Effector memory CD4-positive, alpha-beta T cell (primary cell): Measurements from ENCODE around the gene NTRK2.

ENCODE experiments used
- DNase-seq, 3 donors: peaks; one replicate each; pipeline ENCODE4 v3.0.0-alpha.2; 2020
- H3K27ac ChIP-seq: 2 replicates; pipeline ENCODE4 v1.7.0; 2013; ENCODE audit warnings: mild to moderate bottlenecking, low read length, moderate library complexity; ENCODE audit not compliant: insufficient read depth, poor library complexity, severe bottlenecking
- H3K27me3 ChIP-seq: replicated peaks from 2 replicates; pipeline ENCODE4 v1.7.0; 2013; ENCODE audit warnings: mild to moderate bottlenecking, low read length; ENCODE audit not compliant: insufficient read depth, control insufficient read depth, poor library complexity, severe bottlenecking
- H3K36me3 ChIP-seq: 2 replicates; pipeline ENCODE4 v1.7.0; 2013; ENCODE audit warnings: mild to moderate bottlenecking, low read length, moderate library complexity; ENCODE audit not compliant: control insufficient read depth, insufficient read depth
- H3K4me1 ChIP-seq: 2 replicates; pipeline ENCODE4 v1.7.0; 2013; ENCODE audit warnings: low read length, mild to moderate bottlenecking; ENCODE audit not compliant: control insufficient read depth, insufficient read depth, poor library complexity, severe bottlenecking
- H3K4me3 ChIP-seq: 2 replicates; pipeline ENCODE4 v1.7.0; 2013; ENCODE audit warnings: low read length, low read depth, mild to moderate bottlenecking; ENCODE audit not compliant: insufficient read depth, poor library complexity, severe bottlenecking
- H3K9me3 ChIP-seq: 2 replicates; pipeline ENCODE4 v1.7.0; 2013; ENCODE audit warnings: mild to moderate bottlenecking, low read length, moderate library complexity; ENCODE audit not compliant: control insufficient read depth

Gene NTRK2

DNA sequence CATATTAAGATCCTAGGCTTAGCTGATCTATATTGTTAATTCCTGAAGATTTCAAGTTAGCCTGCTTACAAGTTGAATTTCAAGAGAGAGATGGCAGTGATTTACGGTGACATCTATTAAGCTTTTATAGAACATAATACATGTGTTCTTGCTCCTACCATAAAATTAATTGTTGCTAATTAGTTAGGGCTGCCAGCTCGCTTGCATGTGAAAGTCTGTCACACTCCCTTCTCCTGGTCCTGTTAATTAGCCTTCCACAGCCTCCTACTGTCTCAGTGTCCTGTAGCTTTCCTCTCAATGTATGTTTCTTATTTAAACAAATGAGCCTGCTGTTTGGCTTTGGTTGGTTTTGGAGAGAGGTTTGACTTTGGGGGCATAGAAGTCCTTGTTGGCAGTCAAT, 247.2 kb downstream of the NTRK2 start:
- Histone ChIP-seq H3K4me1 (no peaks in the 10 kb centered on the region), H3K36me3 (no peaks in the 10 kb centered on the region), H3K4me3 (no peak overlapping the region), H3K9me3 (no peaks in the 10 kb centered on the region), H3K27me3 (no peaks in the 10 kb centered on the region), H3K27ac (no peak overlapping the region)
- no peak for DNase-seq

DNA sequence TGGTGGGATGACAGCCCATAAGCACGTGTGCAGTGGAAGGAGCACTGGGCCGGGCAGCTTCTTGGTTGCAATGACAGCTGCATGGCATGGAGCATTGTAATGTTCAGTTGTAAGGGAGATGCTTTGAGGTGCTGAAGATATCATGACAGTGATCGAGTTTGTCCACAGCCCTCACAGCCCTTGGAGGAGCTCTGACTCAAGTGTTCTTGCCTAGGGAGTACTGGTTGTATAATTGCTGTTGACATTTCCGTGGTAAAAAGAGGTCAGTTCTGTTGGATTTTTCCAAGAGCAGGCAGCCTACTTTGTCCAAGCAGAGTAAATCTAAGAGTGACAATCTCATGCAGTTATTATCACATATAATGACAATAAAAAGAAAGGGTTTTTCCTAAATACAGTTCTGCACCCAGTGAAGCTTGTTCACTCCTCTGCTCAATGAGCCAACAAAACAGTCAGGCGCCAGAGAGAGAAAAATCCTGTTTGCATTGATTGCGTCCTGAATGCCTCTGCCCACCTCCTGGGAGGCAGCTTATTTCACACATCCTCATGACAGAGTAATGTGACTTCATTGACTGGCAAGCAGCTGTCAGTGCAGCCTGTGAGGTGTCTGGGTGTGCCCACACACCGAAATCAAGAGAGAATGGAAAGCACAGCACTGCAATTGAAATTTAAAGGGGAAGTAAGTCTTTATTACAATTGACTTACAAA, 248.0 kb downstream of the NTRK2 start:
- no peaks in the 10 kb centered on the region for H3K36me3 ChIP-seq
- H3K27ac ChIP-seq: no peak overlapping the region
- H3K4me1 ChIP-seq: no peaks in the 10 kb centered on the region
- no peaks in the 10 kb centered on the region for H3K9me3 ChIP-seq
- H3K4me3 ChIP-seq: no peak overlapping the region
- DNase-seq: no peak
- peaks cover under 1% of the 10 kb centered on the region for H3K27me3 ChIP-seq

DNA sequence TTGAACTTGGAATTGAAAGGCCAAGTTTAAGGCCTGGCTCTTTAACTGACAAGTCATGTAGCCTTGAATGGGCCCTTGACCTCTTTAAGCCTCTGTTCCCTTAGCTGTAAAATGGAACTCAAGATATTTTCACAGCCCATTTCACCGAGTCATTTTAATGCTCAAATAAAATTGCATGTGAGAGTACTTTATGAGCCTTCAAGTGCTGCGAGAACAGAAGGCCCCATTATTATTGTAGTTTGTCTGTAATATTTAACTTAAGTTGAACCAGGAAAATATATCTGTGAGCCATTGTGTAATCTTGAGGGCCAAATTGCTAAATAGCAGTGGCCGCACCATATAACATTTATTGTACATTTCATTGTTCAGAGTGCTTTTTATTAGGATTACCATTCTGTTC, 249.9 kb downstream of the NTRK2 start:
- DNase-seq: no peak

DNA sequence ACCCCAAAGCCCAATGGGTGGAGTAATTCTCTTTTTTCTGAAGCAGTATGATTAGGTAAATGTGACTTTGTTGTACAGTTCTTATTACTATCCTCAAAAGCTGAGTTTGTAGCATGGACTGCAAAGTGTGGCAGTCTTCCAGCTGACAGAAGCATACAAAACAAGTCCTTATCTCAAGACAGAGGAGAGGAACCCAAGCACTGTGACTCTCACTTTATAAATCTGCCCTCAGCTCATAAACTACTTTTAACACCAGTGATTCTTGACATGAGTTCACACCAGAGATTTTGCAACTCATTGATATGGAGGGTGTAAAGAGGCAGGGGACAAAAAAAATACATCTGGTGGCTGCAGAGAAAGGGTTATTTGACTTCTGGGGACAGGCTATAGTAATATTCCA, 251.6 kb downstream of the NTRK2 start:
- no peak for DNase-seq
- H3K9me3 ChIP-seq: no peaks in the 10 kb centered on the region
- no peaks in the 10 kb centered on the region for H3K4me1 ChIP-seq
- H3K27me3 ChIP-seq: peaks cover 4% of the 10 kb centered on the region
- no peak overlapping the region for H3K4me3 ChIP-seq
- no peaks in the 10 kb centered on the region for H3K36me3 ChIP-seq
- H3K27ac ChIP-seq: no peak overlapping the region

More for the DNA sequence above, 249.9 kb downstream of the NTRK2 start:
- Histone ChIP-seq H3K4me1 (no peaks in the 10 kb centered on the region), H3K9me3 (no peaks in the 10 kb centered on the region), H3K27ac (no peak overlapping the region), H3K36me3 (no peaks in the 10 kb centered on the region), H3K4me3 (no peak overlapping the region), H3K27me3 (peaks cover 4% of the 10 kb centered on the region)

DNA sequence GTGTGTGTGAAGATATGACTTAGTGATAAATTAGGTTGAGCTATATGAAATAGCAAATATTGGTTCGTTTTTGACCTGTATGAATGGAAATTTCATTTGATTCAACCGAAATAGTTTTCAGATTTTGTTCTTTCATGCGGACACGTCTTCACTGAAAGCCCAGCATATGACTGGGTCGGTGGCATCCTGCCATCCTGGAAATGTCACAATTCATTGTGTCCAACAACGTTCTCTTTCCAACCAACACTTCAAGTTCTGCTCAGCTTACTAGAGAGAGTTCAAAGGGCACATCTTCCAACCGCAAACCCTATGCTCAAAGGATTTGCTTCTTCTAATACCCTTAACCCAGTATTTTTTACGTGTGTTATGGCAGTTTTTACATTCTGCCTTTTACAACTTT, 252.5 kb downstream of the NTRK2 start:
- H3K27ac ChIP-seq: no peak overlapping the region
- no peak overlapping the region for H3K4me3 ChIP-seq
- H3K27me3 ChIP-seq: peaks cover 4% of the 10 kb centered on the region
- no peaks in the 10 kb centered on the region for H3K9me3 ChIP-seq
- no peak for DNase-seq
- H3K36me3 ChIP-seq: no peaks in the 10 kb centered on the region
- H3K4me1 ChIP-seq: no peaks in the 10 kb centered on the region

DNA sequence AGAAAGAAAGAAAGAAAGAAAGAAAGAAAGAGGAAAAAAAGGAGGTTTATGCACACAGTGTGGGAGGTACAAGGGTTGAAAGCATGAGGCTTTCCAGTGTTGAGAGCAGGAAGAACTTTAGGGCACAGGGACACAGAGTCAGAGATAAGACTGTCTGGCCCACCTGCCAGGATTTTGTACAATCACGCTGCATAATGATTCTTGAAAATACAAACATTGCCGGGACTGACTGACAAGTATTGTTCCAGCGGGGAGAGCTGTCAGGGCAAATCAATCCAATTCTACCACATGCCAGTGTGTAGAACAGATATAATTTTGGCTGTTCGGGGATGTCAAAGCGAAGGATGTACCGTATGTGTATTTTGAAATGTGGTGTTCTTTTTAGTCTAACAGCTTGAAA, 254.7 kb downstream of the NTRK2 start:
- Histone ChIP-seq H3K36me3 (no peaks in the 10 kb centered on the region), H3K27me3 (peaks cover 4% of the 10 kb centered on the region), H3K9me3 (no peaks in the 10 kb centered on the region), H3K4me3 (no peak overlapping the region), H3K4me1 (no peaks in the 10 kb centered on the region), H3K27ac (no peak overlapping the region)
- no peak for DNase-seq

DNA sequence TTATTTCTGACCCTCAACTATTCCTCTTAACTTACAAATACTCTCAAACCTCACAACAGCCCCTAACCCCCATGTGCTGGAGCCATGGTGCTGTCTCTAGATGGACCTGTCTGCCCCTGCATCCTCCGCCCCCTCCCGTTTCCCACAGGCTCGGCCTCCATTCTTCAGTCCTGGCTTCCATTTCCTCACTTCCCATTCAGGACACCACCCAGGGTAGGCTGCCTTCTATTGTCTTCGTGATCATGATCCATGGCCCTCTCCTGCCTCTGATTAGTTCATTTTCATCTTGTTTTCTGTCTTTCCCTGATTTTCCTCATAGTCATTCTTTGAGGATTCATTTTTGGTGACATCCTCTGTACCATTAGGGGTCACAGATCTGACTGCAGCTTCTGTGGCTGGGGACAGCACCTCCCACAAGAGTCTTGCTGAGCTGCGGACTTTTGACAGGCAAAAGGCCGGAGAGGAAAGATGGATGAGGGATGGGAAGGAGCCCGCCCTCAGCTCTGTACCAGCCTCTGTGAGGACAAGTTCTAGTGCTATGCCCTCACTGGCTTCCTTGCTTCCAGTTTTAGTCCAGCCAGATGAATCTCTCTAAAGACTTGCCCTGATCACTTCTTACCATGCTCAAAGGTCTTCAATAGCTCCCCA, 255.8 kb downstream of the NTRK2 start:
- Histone ChIP-seq H3K4me1 (no peaks in the 10 kb centered on the region), H3K9me3 (no peaks in the 10 kb centered on the region), H3K27ac (no peak overlapping the region), H3K27me3 (peaks cover 4% of the 10 kb centered on the region), H3K4me3 (no peak overlapping the region), H3K36me3 (no peaks in the 10 kb centered on the region)
- DNase-seq: no peak

DNA sequence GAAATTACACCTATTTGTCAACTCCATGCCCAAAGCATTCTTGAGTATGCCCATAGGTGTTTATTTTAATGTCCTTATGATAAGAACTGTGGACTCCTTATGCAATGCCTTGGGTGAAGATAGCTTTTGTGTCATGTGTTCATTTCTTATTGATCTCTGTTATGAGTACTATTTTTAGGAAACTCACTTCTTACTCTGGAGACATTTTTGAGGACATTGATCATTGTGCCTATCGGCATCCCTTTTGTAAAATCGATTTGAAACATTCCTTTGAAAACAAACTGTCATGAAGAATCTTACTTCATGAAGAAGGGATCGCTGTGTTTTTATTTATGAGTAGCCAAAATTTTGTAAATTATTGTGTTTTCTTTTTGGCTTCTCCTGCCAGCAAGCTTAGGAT, 257.3 kb downstream of the NTRK2 start:
- no peaks in the 10 kb centered on the region for H3K9me3 ChIP-seq
- no peak for DNase-seq
- no peak overlapping the region for H3K4me3 ChIP-seq
- H3K27ac ChIP-seq: no peak overlapping the region
- no peaks in the 10 kb centered on the region for H3K4me1 ChIP-seq
- H3K36me3 ChIP-seq: no peaks in the 10 kb centered on the region
- H3K27me3 ChIP-seq: peaks cover 4% of the 10 kb centered on the region

DNA sequence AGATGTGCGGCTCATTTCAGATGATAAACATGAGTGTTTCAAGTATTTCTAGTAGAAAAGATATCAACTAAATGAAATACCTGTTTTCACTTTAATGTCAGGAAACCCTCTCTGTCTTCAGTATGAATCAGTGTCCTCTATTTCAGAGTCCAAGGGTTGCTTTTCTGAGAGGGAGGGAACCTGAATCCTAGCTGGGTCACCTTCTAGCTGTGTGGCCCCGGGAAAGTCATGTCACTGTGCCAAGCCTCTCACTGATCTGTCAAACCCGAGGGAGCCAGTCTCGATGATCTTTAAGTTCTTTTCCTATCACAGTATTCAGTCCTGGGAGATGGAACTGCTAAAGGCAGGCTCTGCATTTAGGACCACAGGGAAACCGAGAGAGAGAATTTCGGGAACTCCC, 258.9 kb downstream of the NTRK2 start:
- H3K36me3 ChIP-seq: no peaks in the 10 kb centered on the region
- H3K27ac ChIP-seq: no peak overlapping the region
- no peaks in the 10 kb centered on the region for H3K4me1 ChIP-seq
- H3K27me3 ChIP-seq: no peaks in the 10 kb centered on the region
- H3K4me3 ChIP-seq: no peak overlapping the region
- no peaks in the 10 kb centered on the region for H3K9me3 ChIP-seq
- DNase-seq: no peak

DNA sequence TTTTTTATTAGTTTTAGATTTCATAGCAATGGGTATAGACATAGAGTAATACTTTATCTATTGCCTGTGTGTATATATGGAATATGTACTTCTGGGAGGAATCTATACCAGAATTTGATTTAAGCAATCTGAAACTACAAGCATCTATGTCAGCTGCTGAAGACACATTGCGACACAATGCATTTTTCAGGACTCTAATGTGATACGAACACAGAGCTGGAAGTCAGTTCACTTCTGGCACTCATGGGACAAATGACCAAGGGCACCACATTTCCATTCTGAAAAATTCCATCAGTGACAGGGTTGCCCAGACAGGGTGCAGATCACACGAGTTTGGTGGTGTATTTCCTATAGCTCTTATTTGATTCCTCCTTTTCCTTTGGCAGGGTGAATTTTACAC, 259.5 kb downstream of the NTRK2 start:
- H3K27me3 ChIP-seq: no peaks in the 10 kb centered on the region
- no peaks in the 10 kb centered on the region for H3K36me3 ChIP-seq
- DNase-seq: no peak
- no peaks in the 10 kb centered on the region for H3K4me1 ChIP-seq
- H3K9me3 ChIP-seq: no peaks in the 10 kb centered on the region
- no peak overlapping the region for H3K4me3 ChIP-seq
- H3K27ac ChIP-seq: no peak overlapping the region
